ENCODE measurements around the gene TMEM43. TPM values are rescaled to one million over a fixed set of nuclear protein-coding genes. Genes with fewer than 3 reads are reported as not detected.

The TMEM43 gene
- total RNA-seq, 1 experiment from 2014 or later: 36.7 TPM

- Mint-ChIP-seq H3K36me3 (ENCODE audit: insufficient read depth in 1 of 3, low read depth in 3 of 3) (peaks cover 17 to 40% (median 32%) of the 10 kb centered on the region in 3 experiments), H3K4me1 (peaks cover 19 to 28% of the 10 kb centered on the region in 2 experiments), H3K27ac (peak overlapping the region in 1 of 3 experiments; percentile 72; a peak in 1 of 7 replicates), H3K27me3 (ENCODE audit: low read depth) (no peaks in the 10 kb centered on the region), H3K9me3 (peaks cover 0 to 3% of the 10 kb centered on the region in 2 experiments; a peak in 1 of 5 replicates), H3K4me3 (no peak overlapping the region)
- Histone ChIP-seq H3K4me2 (ENCODE audit: insufficient read depth, insufficient read length, low read length) (no peak overlapping the region), H3K27me3 (ENCODE audit: insufficient read depth, low read length) (no peaks in the 10 kb centered on the region), H3K79me2 (ENCODE audit: insufficient read depth, low read length) (peaks cover 6% of the 10 kb centered on the region; the same call in 1 of the 2 replicates), H3K18ac (ENCODE audit: insufficient read length, low read depth, low read length) (no peak overlapping the region), H3K56ac (ENCODE audit: insufficient read length, low read depth, low read length) (no peak overlapping the region), H2BK15ac (ENCODE audit: low read depth, low read length) (no peak overlapping the region), H2BK120ac (ENCODE audit: low read depth, low read length, poor library complexity, severe bottlenecking) (no peak overlapping the region), H3K27ac (ENCODE audit: insufficient read length, low read depth, low read length) (no peak overlapping the region), H3K4ac (ENCODE audit: low read depth, low read length) (no peak overlapping the region), H2BK5ac (ENCODE audit: insufficient read length, low read length) (no peak overlapping the region), H3K79me1 (ENCODE audit: insufficient read depth, low read depth, low read length, poor library complexity, severe bottlenecking) (peaks cover 2% of the 10 kb centered on the region), H2AFZ (ENCODE audit: low read length) (no peak overlapping the region), H4K20me1 (ENCODE audit: control insufficient read depth, insufficient read depth, insufficient read length) (no peaks in the 10 kb centered on the region), H4K5ac (ENCODE audit: insufficient read length, low read depth, low read length) (no peak overlapping the region), H2BK12ac (ENCODE audit: insufficient read length, low read depth, low read length) (no peak overlapping the region), H3K4me1 (ENCODE audit: insufficient read depth, low read length) (no peaks in the 10 kb centered on the region), H3K23ac (ENCODE audit: insufficient read length, low read depth, low read length) (no peak overlapping the region), H4K91ac (ENCODE audit: insufficient read length, low read depth, low read length) (no peak overlapping the region), H4K8ac (replicated peaks; ENCODE audit: insufficient read length, low read depth, low read length) (no peak overlapping the region), H3K9me3 (ENCODE audit: control insufficient read depth, low read depth, low read length) (no peaks in the 10 kb centered on the region), H2BK20ac (ENCODE audit: low read depth, low read length, poor library complexity, severe bottlenecking) (no peak overlapping the region), H2AK5ac (ENCODE audit: insufficient read length, low read length) (no peak overlapping the region), H3K23me2 (ENCODE audit: insufficient read length, low read depth, low read length, poor library complexity, severe bottlenecking) (peaks cover 13% of the 10 kb centered on the region), H3K9ac (ENCODE audit: extremely low read depth, insufficient read length, low read length) (no peak overlapping the region), H3T11ph (ENCODE audit: low read length) (no peak overlapping the region), H3K14ac (ENCODE audit: insufficient read depth, low read length) (no peak overlapping the region)
- no CpG with 5 or more reads among the region's 2 CpGs for WGBS (ENCODE audit: extremely low coverage, insufficient read length, low lambda C conversion rate)
- no peak for TF ChIP-seq CTCF (conservative IDR thresholded peaks at IDR 0.05)
- no peak for DNase-seq
Measured at GRCh38 chr3:14174483-14174882, 49.6 kb downstream of the TMEM43 start.
